GM23248 (cell line): Measurements from ENCODE around the gene SNAI3. TPM values are rescaled to one million over a fixed set of nuclear protein-coding genes. Genes with fewer than 3 reads are reported as not detected.
A peak's percentile ranks its signal among the peaks of the same experiment; 100 is the strongest.

ENCODE experiments used
- DNase-seq: peaks from one replicate; pipeline ENCODE4 v3.0.0-alpha.2; 2015
- H2AFZ ChIP-seq: fragments of 200-600 bp; sonication (generic); 2 replicates; pipeline ENCODE4 v1.6.1; 2016; ENCODE audit warnings: antibody characterized with exemption
- H3F3A ChIP-seq: fragments of 200-600 bp; sonication (generic); 2 replicates; pipeline ENCODE4 v1.6.1; 2016; ENCODE audit warnings: mild to moderate bottlenecking, antibody characterized with exemption, mixed run types; ENCODE audit not compliant: insufficient read depth
- H3K27ac ChIP-seq: fragments of 200-600 bp; sonication (generic); 2 replicates; pipeline ENCODE4 v1.5.1; 2016; ENCODE audit warnings: mild to moderate bottlenecking
- H3K27me3 ChIP-seq: fragments of 200-600 bp; sonication (generic); replicated peaks from 2 replicates; pipeline ENCODE4 v1.6.1; 2016; ENCODE audit warnings: mild to moderate bottlenecking; ENCODE audit not compliant: insufficient read depth
- H3K36me3 ChIP-seq: fragments of 200-600 bp; sonication (generic); 2 replicates; pipeline ENCODE4 v1.6.1; 2016; ENCODE audit warnings: low read depth, mild to moderate bottlenecking
- H3K4me1 ChIP-seq: fragments of 200-600 bp; sonication (generic); 2 replicates; pipeline ENCODE4 v1.6.1; 2016; ENCODE audit warnings: mild to moderate bottlenecking; ENCODE audit not compliant: insufficient read depth
- H3K4me2 ChIP-seq: fragments of 200-600 bp; sonication (generic); one replicate; pipeline ENCODE4 v1.6.1; 2016; ENCODE audit warnings: mild to moderate bottlenecking; ENCODE audit not compliant: unreplicated experiment
- H3K4me3 ChIP-seq: fragments of 200-600 bp; sonication (generic); 2 replicates; pipeline ENCODE4 v1.5.1; 2016; ENCODE audit warnings: mild to moderate bottlenecking
- H3K79me2 ChIP-seq: fragments of 200-600 bp; sonication (generic); 2 replicates; pipeline ENCODE4 v1.6.1; 2016; ENCODE audit warnings: mild to moderate bottlenecking; ENCODE audit not compliant: insufficient read depth
- H3K9ac ChIP-seq: fragments of 200-600 bp; sonication (generic); 2 replicates; pipeline ENCODE4 v1.6.1; 2016; ENCODE audit warnings: mild to moderate bottlenecking
- H3K9me2 ChIP-seq: fragments of 200-600 bp; sonication (generic); 2 replicates; pipeline ENCODE4 v1.6.1; 2016; ENCODE audit warnings: mixed run types, mild to moderate bottlenecking, moderate library complexity; ENCODE audit not compliant: insufficient read depth
- H3K9me3 ChIP-seq: fragments of 200-600 bp; sonication (generic); one replicate; pipeline ENCODE4 v1.6.1; 2017; ENCODE audit warnings: low read depth
- H4K20me1 ChIP-seq: fragments of 200-600 bp; sonication (generic); 2 replicates; pipeline ENCODE4 v1.6.0; 2016; ENCODE audit not compliant: insufficient read depth
- EZH2 ChIP-seq: fragments of 200-600 bp; sonication (generic); IDR thresholded peaks from 2 replicates; pipeline ENCODE4 v1.6.1; 2018; ENCODE audit warnings: antibody characterized with exemption, mild to moderate bottlenecking; ENCODE audit not compliant: insufficient read depth, poor library complexity, severe bottlenecking
- EZH2phosphoT487 ChIP-seq: fragments of 200-600 bp; sonication (generic); IDR thresholded peaks from 2 replicates; pipeline ENCODE4 v1.6.1; 2018; ENCODE audit warnings: antibody characterized with exemption, moderate library complexity, mild to moderate bottlenecking, low read depth; ENCODE audit not compliant: insufficient read depth
- WGBS, 2 experiments: methylation state at CpG; one replicate each; pipeline ENCODE4 v1.1.6; 2015 to 2017; ENCODE audit warnings: low lambda C conversion rate in 2 of 2, low coverage in 1 of 2; ENCODE audit errors: missing lambda C conversion rate in 2 of 2; 5-methylcytosine and 5-hydroxymethylcytosine counted together
- in situ Hi-C: fragments of 300-500 bp; cut with MboI; formaldehyde crosslinking; loops from 2 replicates; pipeline ENCODE4 v1.15.0; 2020
- polyA plus RNA-seq: library from polyadenylated mRNA; unstranded; fragments of >200 nt; fragmentation: Nextera tagmentation; extraction: Ambion mirVana; gene quantifications from 2 replicates; pipeline ENCODE4 v1.2.1, GENCODE V29; 2016
- total RNA-seq: library from RNA; depleted of rRNA; stranded (reverse); fragments of >200 nt; shearing (Covaris generic); gene quantifications from 2 replicates; pipeline ENCODE4 v1.2.3, GENCODE V29; 2014

SNAI3 gene
- total and polyA plus RNA-seq, 2 experiments from 2014 or later: 0.71 TPM; not detected in 1

DNA sequence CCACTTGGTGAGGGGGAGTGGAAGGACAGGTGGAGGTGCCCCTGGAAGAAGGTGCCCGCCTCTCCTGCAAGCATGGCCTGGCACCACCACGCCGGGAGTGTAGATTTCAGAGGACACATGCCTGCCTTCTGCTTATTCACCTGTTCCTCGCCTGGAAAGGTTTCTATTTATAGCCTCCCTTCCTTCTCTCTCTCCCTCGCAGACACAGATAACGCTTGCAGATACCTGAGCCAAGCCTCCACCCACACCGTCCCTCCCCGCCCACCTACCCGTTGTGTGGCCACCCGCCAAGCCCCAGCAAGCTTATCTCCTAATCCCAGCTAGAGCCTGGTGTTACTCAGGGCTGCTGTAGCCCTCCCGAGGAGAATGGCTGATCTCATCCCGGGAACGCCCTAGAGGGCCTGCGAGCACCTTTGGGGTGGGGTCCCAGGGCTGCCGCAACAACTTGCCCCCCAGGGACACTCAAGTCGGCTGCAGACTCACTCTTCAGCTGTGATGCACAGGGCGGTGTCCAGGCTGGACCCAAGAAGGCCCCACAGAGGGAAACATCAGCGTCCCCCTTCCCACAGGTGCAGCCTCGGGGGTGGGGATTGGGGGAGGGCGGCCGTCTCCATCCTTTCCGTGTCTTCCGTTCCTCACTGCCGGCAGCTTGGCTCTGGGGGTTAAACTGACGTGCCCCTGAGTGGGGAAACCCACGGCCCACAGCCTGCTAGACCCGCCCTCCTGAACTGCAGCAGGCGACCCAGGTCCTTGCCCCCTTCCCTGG lies 1.9 kb upstream of the SNAI3 start:
- Histone ChIP-seq H3K36me3 (no peaks in the 10 kb centered on the region), H3K4me2 (no peak overlapping the region), H3K9me2 (no peaks in the 10 kb centered on the region), H3K9ac (no peak overlapping the region), H3K27ac (no peak overlapping the region), H3K4me1 (no peaks in the 10 kb centered on the region), H4K20me1 (no peaks in the 10 kb centered on the region), H3F3A (no peaks in the 10 kb centered on the region), H3K79me2 (no peaks in the 10 kb centered on the region), H2AFZ (no peak overlapping the region), H3K27me3 (peaks cover 18% of the 10 kb centered on the region), H3K9me3 (no peaks in the 10 kb centered on the region), H3K4me3 (no peak overlapping the region)
- TF ChIP-seq EZH2phosphoT487 (no peak), EZH2 (no peak)
- in situ Hi-C loops: no loop called here
- 27 to 34% methylated on average over 17 to 28 of the region's 28 CpGs for WGBS, 2 experiments
- no peak for DNase-seq

DNA sequence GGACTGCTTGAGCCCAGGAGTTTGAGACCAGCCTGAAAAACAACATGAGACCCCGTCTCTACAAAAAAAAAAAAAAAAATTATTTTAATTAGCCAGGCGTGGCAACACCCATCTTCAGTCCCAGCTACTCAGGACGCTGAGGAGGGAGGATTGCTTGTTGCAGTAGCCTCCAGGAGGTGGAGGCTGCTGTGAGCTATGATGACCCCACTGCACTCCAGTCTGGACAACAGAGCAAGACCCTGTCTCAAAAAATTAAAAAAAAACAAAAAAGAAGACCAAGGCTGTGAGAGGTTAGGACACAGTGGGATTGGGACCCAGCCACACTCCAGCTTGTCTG lies 1.3 kb upstream of the SNAI3 start:
- Histone ChIP-seq H3K9ac (no peak overlapping the region), H3K4me1 (no peaks in the 10 kb centered on the region), H4K20me1 (no peaks in the 10 kb centered on the region), H3K9me2 (no peaks in the 10 kb centered on the region), H3K27me3 (peaks cover 18% of the 10 kb centered on the region), H3K4me2 (no peak overlapping the region), H3K27ac (no peak overlapping the region), H2AFZ (no peak overlapping the region), H3K4me3 (no peak overlapping the region), H3K36me3 (no peaks in the 10 kb centered on the region), H3K9me3 (no peaks in the 10 kb centered on the region), H3F3A (no peaks in the 10 kb centered on the region), H3K79me2 (no peaks in the 10 kb centered on the region)
- 10 to 12% methylated on average over 3 of the region's 3 CpGs for WGBS, 2 experiments
- in situ Hi-C loops: no loop called here
- TF ChIP-seq EZH2: no peak
- no peak for TF ChIP-seq EZH2phosphoT487
- no peak for DNase-seq

DNA sequence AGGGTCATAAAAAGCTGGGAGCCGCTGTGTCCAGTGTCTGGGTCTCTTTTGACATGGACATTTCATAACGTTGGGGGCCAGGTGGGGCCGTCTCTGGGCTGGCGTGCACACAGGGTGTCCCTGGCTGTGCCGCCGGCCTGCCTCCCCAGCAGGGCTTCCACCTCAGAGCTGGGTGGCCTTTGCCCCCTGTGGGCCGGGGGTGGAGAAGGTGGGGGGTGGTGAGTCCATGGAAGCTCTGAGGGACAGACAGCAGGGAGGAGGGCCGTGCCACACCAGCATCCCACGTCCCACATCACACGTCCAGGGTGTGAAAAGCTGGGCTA lies 908 bp upstream of the SNAI3 start:
- Histone ChIP-seq H3K4me2 (no peak overlapping the region), H3F3A (no peaks in the 10 kb centered on the region), H3K36me3 (no peaks in the 10 kb centered on the region), H3K9me2 (no peaks in the 10 kb centered on the region), H4K20me1 (no peaks in the 10 kb centered on the region), H2AFZ (no peak overlapping the region), H3K9me3 (no peaks in the 10 kb centered on the region), H3K79me2 (no peaks in the 10 kb centered on the region), H3K9ac (no peak overlapping the region), H3K4me1 (no peaks in the 10 kb centered on the region), H3K27ac (no peak overlapping the region), H3K27me3 (peaks cover 18% of the 10 kb centered on the region), H3K4me3 (no peak overlapping the region)
- no peak for DNase-seq
- in situ Hi-C loops: no loop called here
- TF ChIP-seq EZH2 (no peak), EZH2phosphoT487 (no peak)
- 51 to 60% methylated on average over 8 to 10 of the region's 10 CpGs for WGBS, 2 experiments

DNA sequence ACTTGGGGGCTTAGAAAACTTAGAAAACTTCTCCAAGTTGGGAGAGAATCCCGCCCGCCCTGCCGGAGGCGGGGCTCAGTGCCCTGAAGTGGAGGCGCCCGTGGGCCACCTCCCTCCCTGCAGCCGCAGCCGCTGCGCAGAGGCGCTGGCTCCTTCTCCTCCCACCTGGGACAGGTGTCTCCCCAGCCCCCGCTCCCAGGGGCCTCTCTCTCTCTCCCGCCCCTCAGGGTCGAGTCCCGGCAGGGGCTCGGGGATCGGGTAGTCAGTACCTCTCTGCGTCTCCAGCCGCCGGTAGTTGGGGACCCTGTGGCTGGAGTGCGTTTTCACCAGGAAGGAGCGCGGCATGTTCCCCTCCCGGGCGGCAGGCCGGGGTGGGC lies 257 bp downstream of the SNAI3 start:
- Histone ChIP-seq H3K27ac (no peak overlapping the region), H4K20me1 (no peaks in the 10 kb centered on the region), H3K4me3 (peak overlapping the region; percentile 59), H3K27me3 (peaks cover 18% of the 10 kb centered on the region), H3K79me2 (no peaks in the 10 kb centered on the region), H3F3A (no peaks in the 10 kb centered on the region), H3K4me2 (peak overlapping the region; percentile 49), H3K9me2 (no peaks in the 10 kb centered on the region), H3K36me3 (no peaks in the 10 kb centered on the region), H3K4me1 (no peaks in the 10 kb centered on the region), H3K9me3 (no peaks in the 10 kb centered on the region), H2AFZ (peak overlapping the region; percentile 42), H3K9ac (no peak overlapping the region)
- no peak for TF ChIP-seq EZH2phosphoT487
- TF ChIP-seq EZH2: no peak
- DNase-seq: peak; percentile 37
- in situ Hi-C loops: no loop called here
- 2% methylated on average over 12 to 22 of the region's 25 CpGs for WGBS, 2 experiments
